CD4-positive, alpha-beta T cell treated with Interleukin-15 for 1 hour (primary cell): Measurements from ENCODE around the gene IFNA13.
"Not testable (repeated sequence)": the region's sequence is repeated elsewhere in the genome, so short reads cannot be mapped to it uniquely, and the experiment has no call there.

Experiments used
- DNase-seq: peaks from one replicate; pipeline ENCODE4 v3.0.0-alpha.2; 2020

Gene IFNA13

GRCh38 chr9:21367957-21368356, at the start of gene IFNA13:
TSS of gene IFNA13 (minus strand) at chr9:21368057. CDS start at chr9:21368010, 47 bp downstream.
- no peak for DNase-seq

GRCh38 chr9:21415493-21416267, 47.8 kb upstream of the IFNA13 start:
- no peak for DNase-seq

GRCh38 chr9:21414220-21414940, 46.5 kb upstream of the IFNA13 start:
- DNase-seq, result no peak

- DNase-seq, result no peak
Measured at GRCh38 chr9:21413624-21414023, 45.8 kb upstream of the IFNA13 start.

GRCh38 chr9:21413151-21413550, 45.3 kb upstream of the IFNA13 start:
- no peak for DNase-seq

- no peak for DNase-seq
Measured at GRCh38 chr9:21412107-21412506, 44.2 kb upstream of the IFNA13 start.

GRCh38 chr9:21408817-21409216, 41.0 kb upstream of the IFNA13 start, which contains the start of gene IFNA8:
TSS of gene IFNA8 (plus strand) at chr9:21409117. CDS start at chr9:21409177, 60 bp downstream.
- no peak for DNase-seq

- no peak for DNase-seq
Measured at GRCh38 chr9:21404146-21404545, 36.3 kb upstream of the IFNA13 start.

GRCh38 chr9:21402386-21403251, 34.8 kb upstream of the IFNA13 start:
- DNase-seq, result no peak

- DNase-seq, result no peak
Measured at GRCh38 chr9:21399956-21400355, 32.1 kb upstream of the IFNA13 start.

GRCh38 chr9:21398955-21399489, 31.2 kb upstream of the IFNA13 start:
- DNase-seq, result no peak

- DNase-seq, result peak; percentile 43
Measured at GRCh38 chr9:21395778-21396717, 28.2 kb upstream of the IFNA13 start.

GRCh38 chr9:21392270-21392669, 24.4 kb upstream of the IFNA13 start:
- no peak for DNase-seq

- no peak for DNase-seq
Measured at GRCh38 chr9:21385131-21385670, 17.3 kb upstream of the IFNA13 start, which contains the start of gene IFNA2. TSS of gene IFNA2 (minus strand) at chr9:21385398. CDS start at chr9:21385329, 69 bp downstream.

GRCh38 chr9:21383627-21384026, 15.8 kb upstream of the IFNA13 start:
- no peak for DNase-seq

GRCh38 chr9:21381448-21382339, 13.8 kb upstream of the IFNA13 start:
- DNase-seq, result peak; percentile 64

GRCh38 chr9:21371467-21371866, 3.6 kb upstream of the IFNA13 start:
- not testable (repeated sequence) for DNase-seq

GRCh38 chr9:21367169-21367568, 688 bp downstream of the IFNA13 start:
- DNase-seq, result not testable (repeated sequence)

GRCh38 chr9:21362287-21362686, 5.6 kb downstream of the IFNA13 start:
- DNase-seq, result no peak
